Memory B cell (primary cell): ENCODE data around the gene CDH4.

Source experiments
- ATAC-seq: fragments of 150-1000 bp; cut with Tn5 transposase; 2 replicates; pipeline ENCODE4 v1.10.0; 2021; ENCODE audit warnings: low read depth, mild to moderate bottlenecking, moderate library complexity
- DNase-seq, 2 donors: peaks; one replicate each; pipeline ENCODE4 v3.0.0; 2022; ENCODE audit warnings: low spot score in 2 of 2
- H3K27ac Mint-ChIP-seq: one replicate; pipeline ENCODE4 v1.8.0; 2022; ENCODE audit warnings: mild to moderate bottlenecking, moderate library complexity, mixed read lengths
- H3K27me3 Mint-ChIP-seq: one replicate; pipeline ENCODE4 v1.8.0; 2022; ENCODE audit warnings: mixed read lengths
- H3K36me3 Mint-ChIP-seq: one replicate; pipeline ENCODE4 v1.8.0; 2022; ENCODE audit warnings: mild to moderate bottlenecking, mixed read lengths
- H3K4me1 Mint-ChIP-seq: one replicate; pipeline ENCODE4 v1.8.0; 2022; ENCODE audit warnings: mixed read lengths
- H3K4me3 Mint-ChIP-seq: one replicate; pipeline ENCODE4 v1.8.0; 2022; ENCODE audit warnings: mild to moderate bottlenecking, moderate library complexity, mixed read lengths
- H3K9me3 Mint-ChIP-seq: one replicate; pipeline ENCODE4 v1.8.0; 2022; ENCODE audit warnings: mixed read lengths

Gene CDH4

GRCh38 chr20:61295682-61296628 is 43.9 kb downstream of the CDH4 start:
- ATAC-seq (no peak), DNase-seq (no peak)
- Mint-ChIP-seq H3K36me3 (no peaks in the 10 kb centered on the region), H3K4me1 (no peaks in the 10 kb centered on the region), H3K9me3 (peaks cover 4% of the 10 kb centered on the region), H3K27ac (no peak overlapping the region), H3K27me3 (peaks cover 1% of the 10 kb centered on the region), H3K4me3 (no peak overlapping the region)

GRCh38 chr20:61296629-61297019 is 44.6 kb downstream of the CDH4 start:
- Mint-ChIP-seq H3K27ac (no peak overlapping the region), H3K4me1 (no peaks in the 10 kb centered on the region), H3K9me3 (peaks cover 4% of the 10 kb centered on the region), H3K27me3 (peaks cover 1% of the 10 kb centered on the region), H3K36me3 (no peaks in the 10 kb centered on the region), H3K4me3 (no peak overlapping the region)
- no peak for ATAC-seq
- no peak for DNase-seq

GRCh38 chr20:61297491-61297890 is 45.4 kb downstream of the CDH4 start:
- Mint-ChIP-seq H3K4me1 (no peaks in the 10 kb centered on the region), H3K9me3 (peaks cover 4% of the 10 kb centered on the region), H3K36me3 (no peaks in the 10 kb centered on the region), H3K27me3 (peaks cover 1% of the 10 kb centered on the region), H3K4me3 (no peak overlapping the region), H3K27ac (no peak overlapping the region)
- ATAC-seq (no peak), DNase-seq (no peak)

- H3K27ac Mint-ChIP-seq, result no peak overlapping the region
- H3K4me1 Mint-ChIP-seq, result no peaks in the 10 kb centered on the region
- no peak for ATAC-seq
- no peak overlapping the region for H3K4me3 Mint-ChIP-seq
- H3K27me3 Mint-ChIP-seq, result peaks cover 1% of the 10 kb centered on the region
- peaks cover 4% of the 10 kb centered on the region for H3K9me3 Mint-ChIP-seq
- no peak for DNase-seq
- no peaks in the 10 kb centered on the region for H3K36me3 Mint-ChIP-seq
Measured at GRCh38 chr20:61297986-61298385, 45.9 kb downstream of the CDH4 start.

- H3K27me3 Mint-ChIP-seq, result no peaks in the 10 kb centered on the region
- DNase-seq (no peak), ATAC-seq (no peak)
- H3K36me3 Mint-ChIP-seq, result no peaks in the 10 kb centered on the region
- no peaks in the 10 kb centered on the region for H3K4me1 Mint-ChIP-seq
- H3K9me3 Mint-ChIP-seq, result peaks cover 4% of the 10 kb centered on the region
- H3K27ac Mint-ChIP-seq, result no peak overlapping the region
- H3K4me3 Mint-ChIP-seq, result no peak overlapping the region
Measured at GRCh38 chr20:61298661-61299060, 46.6 kb downstream of the CDH4 start.

- DNase-seq, result no peak
- no peaks in the 10 kb centered on the region for H3K4me1 Mint-ChIP-seq
- H3K27ac Mint-ChIP-seq, result no peak overlapping the region
- no peaks in the 10 kb centered on the region for H3K36me3 Mint-ChIP-seq
- peaks cover 4% of the 10 kb centered on the region for H3K9me3 Mint-ChIP-seq
- H3K4me3 Mint-ChIP-seq, result no peak overlapping the region
- H3K27me3 Mint-ChIP-seq, result no peaks in the 10 kb centered on the region
- ATAC-seq, result no peak
Measured at GRCh38 chr20:61299104-61299503, 47.0 kb downstream of the CDH4 start.

GRCh38 chr20:61299618-61300017 is 47.6 kb downstream of the CDH4 start:
- Mint-ChIP-seq H3K36me3 (no peaks in the 10 kb centered on the region), H3K4me3 (no peak overlapping the region), H3K27me3 (no peaks in the 10 kb centered on the region), H3K4me1 (no peaks in the 10 kb centered on the region), H3K27ac (no peak overlapping the region), H3K9me3 (peaks cover 4% of the 10 kb centered on the region)
- ATAC-seq (no peak), DNase-seq (no peak)

GRCh38 chr20:61300293-61300692 is 48.2 kb downstream of the CDH4 start:
- peaks cover 4% of the 10 kb centered on the region for H3K9me3 Mint-ChIP-seq
- no peak overlapping the region for H3K27ac Mint-ChIP-seq
- H3K4me1 Mint-ChIP-seq, result no peaks in the 10 kb centered on the region
- no peaks in the 10 kb centered on the region for H3K36me3 Mint-ChIP-seq
- DNase-seq (no peak), ATAC-seq (no peak)
- no peaks in the 10 kb centered on the region for H3K27me3 Mint-ChIP-seq
- H3K4me3 Mint-ChIP-seq, result no peak overlapping the region

GRCh38 chr20:61300709-61301108 is 48.6 kb downstream of the CDH4 start:
- no peaks in the 10 kb centered on the region for H3K4me1 Mint-ChIP-seq
- peaks cover 4% of the 10 kb centered on the region for H3K9me3 Mint-ChIP-seq
- no peaks in the 10 kb centered on the region for H3K36me3 Mint-ChIP-seq
- no peaks in the 10 kb centered on the region for H3K27me3 Mint-ChIP-seq
- H3K27ac Mint-ChIP-seq, result no peak overlapping the region
- DNase-seq (no peak), ATAC-seq (no peak)
- H3K4me3 Mint-ChIP-seq, result no peak overlapping the region

- ATAC-seq (no peak), DNase-seq (no peak)
- Mint-ChIP-seq H3K27me3 (no peaks in the 10 kb centered on the region), H3K9me3 (no peaks in the 10 kb centered on the region), H3K4me3 (no peak overlapping the region), H3K27ac (no peak overlapping the region), H3K36me3 (no peaks in the 10 kb centered on the region), H3K4me1 (no peaks in the 10 kb centered on the region)
Measured at GRCh38 chr20:61301711-61302525, 49.9 kb downstream of the CDH4 start.

- no peaks in the 10 kb centered on the region for H3K4me1 Mint-ChIP-seq
- no peaks in the 10 kb centered on the region for H3K9me3 Mint-ChIP-seq
- H3K4me3 Mint-ChIP-seq, result no peak overlapping the region
- H3K36me3 Mint-ChIP-seq, result no peaks in the 10 kb centered on the region
- H3K27ac Mint-ChIP-seq, result no peak overlapping the region
- H3K27me3 Mint-ChIP-seq, result no peaks in the 10 kb centered on the region
- no peak for DNase-seq
- no peak for ATAC-seq
Measured at GRCh38 chr20:61303217-61303616, 51.2 kb downstream of the CDH4 start.

GRCh38 chr20:61303675-61304074 is 51.6 kb downstream of the CDH4 start:
- Mint-ChIP-seq H3K9me3 (no peaks in the 10 kb centered on the region), H3K27ac (no peak overlapping the region), H3K4me3 (no peak overlapping the region), H3K4me1 (no peaks in the 10 kb centered on the region), H3K27me3 (no peaks in the 10 kb centered on the region), H3K36me3 (no peaks in the 10 kb centered on the region)
- ATAC-seq (no peak), DNase-seq (no peak)

- no peak for ATAC-seq
- no peak overlapping the region for H3K4me3 Mint-ChIP-seq
Measured at GRCh38 chr20:61304750-61305149, 52.7 kb downstream of the CDH4 start.

GRCh38 chr20:61306937-61307475 is 54.9 kb downstream of the CDH4 start:
- no peak overlapping the region for H3K4me3 Mint-ChIP-seq
- H3K27me3 Mint-ChIP-seq, result peaks cover 2% of the 10 kb centered on the region
- peaks cover 2% of the 10 kb centered on the region for H3K9me3 Mint-ChIP-seq
- no peaks in the 10 kb centered on the region for H3K36me3 Mint-ChIP-seq
- no peak for ATAC-seq
- H3K27ac Mint-ChIP-seq, result no peak overlapping the region
- H3K4me1 Mint-ChIP-seq, result no peaks in the 10 kb centered on the region
- no peak for DNase-seq

More at GRCh38 chr20:61304750-61305149, 52.7 kb downstream of the CDH4 start:
- no peaks in the 10 kb centered on the region for H3K36me3 Mint-ChIP-seq
- no peak overlapping the region for H3K27ac Mint-ChIP-seq
- no peaks in the 10 kb centered on the region for H3K9me3 Mint-ChIP-seq
- DNase-seq, result no peak
- no peaks in the 10 kb centered on the region for H3K4me1 Mint-ChIP-seq
- no peaks in the 10 kb centered on the region for H3K27me3 Mint-ChIP-seq
